ENCODE data around the gene GLCCI1. TPM values are rescaled to one million over a fixed set of nuclear protein-coding genes. Genes with fewer than 3 reads are reported as not detected.

GLCCI1 gene
- total RNA-seq, 1 donor from 2014 or later: 25.0 TPM

DNA sequence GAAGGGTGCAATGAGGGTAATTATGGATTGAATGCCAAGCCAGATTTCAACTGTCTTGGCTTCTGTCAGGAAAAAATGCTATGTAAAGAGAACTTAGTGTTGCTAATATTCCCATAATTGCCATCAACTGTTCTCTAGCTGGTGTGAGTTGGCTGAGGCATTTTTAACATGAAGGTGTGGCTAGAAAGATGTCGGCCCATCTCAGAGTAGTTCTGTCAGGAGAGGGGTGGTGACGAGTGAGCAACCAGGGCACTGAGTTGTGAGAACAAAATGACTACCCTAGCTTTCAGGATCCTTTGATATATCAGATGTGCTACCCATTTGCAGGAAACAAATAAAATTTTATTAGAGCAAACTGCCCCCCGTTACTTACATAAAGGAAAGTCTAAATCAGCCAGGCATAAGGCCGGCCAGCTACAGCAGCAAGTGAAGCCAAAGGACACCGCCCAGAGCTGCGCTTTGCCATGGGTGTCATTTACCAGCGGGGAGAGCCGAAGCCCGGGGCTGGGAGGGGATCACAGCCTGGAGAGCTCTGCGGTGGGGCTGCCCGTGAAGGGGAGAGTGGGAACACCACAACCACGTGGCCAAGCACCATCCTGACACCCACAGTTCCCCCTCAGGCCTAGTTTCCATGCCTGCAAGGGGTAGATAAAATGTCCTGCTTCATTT, 151.9 kb downstream of the GLCCI1 start:
- no peaks in the 10 kb centered on the region for H3K36me3 Mint-ChIP-seq
- no peak overlapping the region for H3K27ac Mint-ChIP-seq
- H3K9me3 Mint-ChIP-seq: no peaks in the 10 kb centered on the region
- DNase-seq (ENCODE audit: extremely low spot score, unreplicated experiment): no peak
- no peaks in the 10 kb centered on the region for H3K4me1 Mint-ChIP-seq (ENCODE audit: unreplicated experiment)
- no peaks in the 10 kb centered on the region for H3K27me3 Mint-ChIP-seq
- no peak overlapping the region for H3K4me3 Mint-ChIP-seq
- TF ChIP-seq, protein P1, sequence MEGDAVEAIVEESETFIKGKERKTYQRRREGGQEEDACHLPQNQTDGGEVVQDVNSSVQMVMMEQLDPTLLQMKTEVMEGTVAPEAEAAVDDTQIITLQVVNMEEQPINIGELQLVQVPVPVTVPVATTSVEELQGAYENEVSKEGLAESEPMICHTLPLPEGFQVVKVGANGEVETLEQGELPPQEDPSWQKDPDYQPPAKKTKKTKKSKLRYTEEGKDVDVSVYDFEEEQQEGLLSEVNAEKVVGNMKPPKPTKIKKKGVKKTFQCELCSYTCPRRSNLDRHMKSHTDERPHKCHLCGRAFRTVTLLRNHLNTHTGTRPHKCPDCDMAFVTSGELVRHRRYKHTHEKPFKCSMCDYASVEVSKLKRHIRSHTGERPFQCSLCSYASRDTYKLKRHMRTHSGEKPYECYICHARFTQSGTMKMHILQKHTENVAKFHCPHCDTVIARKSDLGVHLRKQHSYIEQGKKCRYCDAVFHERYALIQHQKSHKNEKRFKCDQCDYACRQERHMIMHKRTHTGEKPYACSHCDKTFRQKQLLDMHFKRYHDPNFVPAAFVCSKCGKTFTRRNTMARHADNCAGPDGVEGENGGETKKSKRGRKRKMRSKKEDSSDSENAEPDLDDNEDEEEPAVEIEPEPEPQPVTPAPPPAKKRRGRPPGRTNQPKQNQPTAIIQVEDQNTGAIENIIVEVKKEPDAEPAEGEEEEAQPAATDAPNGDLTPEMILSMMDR (conservative IDR thresholded peaks at IDR 0.05): no peak

DNA sequence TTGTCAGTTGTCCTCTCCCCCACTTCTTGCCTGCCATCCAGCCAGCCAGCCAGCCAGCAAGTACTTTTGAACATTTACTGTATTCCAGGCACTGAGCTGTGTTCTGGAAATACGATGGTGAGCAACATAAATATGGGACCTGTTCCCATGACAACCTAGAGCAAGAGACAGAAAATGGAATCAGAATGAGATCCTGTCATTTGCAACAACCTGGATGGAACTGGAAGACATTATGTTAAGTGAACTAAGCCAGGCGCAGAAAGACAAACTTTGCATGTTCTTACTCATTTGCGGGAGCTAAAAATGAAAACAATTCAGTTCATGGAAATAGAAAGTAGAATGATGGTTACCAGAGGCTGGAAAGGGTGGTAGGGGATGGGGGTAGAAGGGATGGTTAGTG, 152.6 kb downstream of the GLCCI1 start:
- no peaks in the 10 kb centered on the region for H3K27me3 Mint-ChIP-seq
- TF ChIP-seq, protein P1 (conservative IDR thresholded peaks at IDR 0.05): no peak
- no peak overlapping the region for H3K4me3 Mint-ChIP-seq
- H3K4me1 Mint-ChIP-seq (ENCODE audit: unreplicated experiment): no peaks in the 10 kb centered on the region
- no peaks in the 10 kb centered on the region for H3K36me3 Mint-ChIP-seq
- H3K9me3 Mint-ChIP-seq: no peaks in the 10 kb centered on the region
- no peak for DNase-seq (ENCODE audit: extremely low spot score, unreplicated experiment)
- H3K27ac Mint-ChIP-seq: no peak overlapping the region

DNA sequence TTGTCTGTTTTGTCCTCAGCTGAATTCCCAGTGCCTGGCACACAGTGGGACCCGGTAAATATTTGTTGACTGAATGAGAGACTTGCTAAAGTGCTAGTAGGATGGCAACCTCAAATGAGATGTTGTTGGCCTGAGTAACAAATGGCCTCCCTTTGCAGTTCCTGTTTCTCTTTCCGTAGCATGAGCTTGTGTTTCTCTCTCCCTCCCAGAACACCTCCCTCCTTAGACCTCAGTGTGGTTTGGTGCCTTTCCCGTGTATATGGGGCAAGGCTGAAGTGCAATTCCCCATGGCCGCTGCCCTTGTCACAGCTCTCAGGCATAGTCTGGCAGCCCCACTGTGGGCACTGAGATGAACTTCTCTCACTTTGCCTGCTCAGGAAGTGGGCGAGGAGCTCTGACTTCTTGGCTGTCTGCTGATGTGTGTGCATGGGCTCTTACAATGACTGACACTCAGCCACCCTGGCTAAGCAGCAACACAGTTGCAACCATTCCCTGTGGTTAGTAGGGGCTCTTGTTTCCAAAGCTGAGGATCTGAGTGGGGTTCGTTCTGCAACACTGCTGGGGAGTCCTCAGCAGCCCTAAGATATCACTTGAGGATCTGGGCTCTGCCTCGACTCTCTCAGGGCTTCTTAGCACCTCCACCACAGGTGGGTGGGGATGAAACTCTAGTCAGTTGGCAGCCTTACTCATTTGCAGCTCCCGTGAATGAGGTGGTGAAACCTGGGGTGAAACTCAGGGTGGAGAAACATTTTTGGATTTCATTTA, 157.3 kb downstream of the GLCCI1 start:
- Mint-ChIP-seq H3K4me3 (no peak overlapping the region), H3K27me3 (no peaks in the 10 kb centered on the region), H3K36me3 (no peaks in the 10 kb centered on the region), H3K9me3 (no peaks in the 10 kb centered on the region), H3K27ac (no peak overlapping the region), H3K4me1 (ENCODE audit: unreplicated experiment) (no peaks in the 10 kb centered on the region)
- TF ChIP-seq, protein P1 (conservative IDR thresholded peaks at IDR 0.05): no peak
- DNase-seq (ENCODE audit: extremely low spot score, unreplicated experiment): no peak

DNA sequence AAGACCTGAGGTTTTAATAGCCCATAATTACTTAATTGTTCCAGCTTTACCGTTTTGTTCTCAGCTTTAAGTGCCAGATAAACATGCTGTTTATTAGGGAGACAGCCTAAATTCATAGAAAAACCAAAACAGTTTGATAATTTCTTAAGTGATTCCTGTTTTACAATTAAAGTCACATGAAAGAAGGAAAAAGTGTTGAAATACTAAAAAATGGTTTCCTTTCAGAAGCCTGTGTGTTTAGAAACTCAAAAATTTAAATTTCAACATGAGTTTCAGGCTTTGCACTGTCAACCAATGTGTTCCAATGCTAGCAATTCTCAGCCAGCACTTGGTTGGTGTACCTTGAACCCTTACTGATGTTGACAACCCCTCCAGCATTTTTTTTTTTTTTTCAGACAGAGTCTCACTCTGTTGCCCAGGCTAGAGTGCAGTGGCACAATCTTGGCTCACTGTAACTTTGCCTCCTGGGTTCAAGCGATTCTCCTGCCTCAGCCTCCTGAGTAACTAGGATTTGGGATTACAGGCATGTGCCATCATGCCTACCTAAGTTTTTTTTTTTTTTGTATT, 158.1 kb downstream of the GLCCI1 start:
- Mint-ChIP-seq H3K4me1 (ENCODE audit: unreplicated experiment) (no peaks in the 10 kb centered on the region), H3K36me3 (no peaks in the 10 kb centered on the region), H3K4me3 (no peak overlapping the region), H3K27ac (no peak overlapping the region), H3K9me3 (no peaks in the 10 kb centered on the region), H3K27me3 (no peaks in the 10 kb centered on the region)
- no peak for DNase-seq (ENCODE audit: extremely low spot score, unreplicated experiment)
- TF ChIP-seq, protein P1 (conservative IDR thresholded peaks at IDR 0.05): no peak

DNA sequence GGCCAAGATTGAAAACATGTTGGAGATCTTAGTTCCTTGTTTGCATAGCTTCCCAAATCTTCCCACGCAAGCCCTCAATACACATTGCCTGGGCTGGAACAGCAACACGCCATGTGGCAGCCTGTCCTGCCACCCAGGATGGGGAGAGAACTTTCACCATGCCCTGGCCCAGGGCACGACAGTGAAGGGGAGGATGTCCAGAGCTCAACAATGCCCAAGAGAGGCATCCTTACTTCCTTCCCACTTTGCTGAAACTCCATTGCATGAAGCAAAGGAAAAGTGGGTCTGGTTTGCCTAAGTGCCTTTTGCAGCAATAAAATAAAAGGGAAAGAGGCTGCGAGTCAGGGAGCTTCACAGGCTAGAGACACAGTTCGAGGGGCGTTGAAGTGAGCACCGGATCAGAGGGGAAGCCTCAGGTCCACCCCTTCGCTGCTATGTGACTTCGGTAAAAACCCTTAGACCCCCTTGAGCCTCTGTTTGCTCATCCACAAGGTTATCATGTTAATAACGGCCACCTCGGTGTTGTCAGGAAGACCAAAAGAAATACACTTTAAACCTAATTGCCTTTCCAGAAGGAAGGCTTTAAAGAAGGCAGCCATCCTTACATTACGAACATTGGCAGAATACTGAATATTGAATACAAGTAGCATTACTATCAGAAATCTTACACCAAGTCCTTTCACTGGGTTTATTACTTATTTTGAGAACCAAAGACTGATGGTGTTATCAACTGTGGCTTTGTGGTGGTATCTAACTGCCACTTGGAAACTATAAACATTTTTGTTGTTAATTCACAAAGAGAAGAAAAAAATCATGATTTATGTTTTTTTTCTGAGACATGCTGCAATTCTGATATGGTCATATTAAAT, 160.1 kb downstream of the GLCCI1 start:
- Mint-ChIP-seq H3K36me3 (no peaks in the 10 kb centered on the region), H3K4me3 (no peak overlapping the region)

More for the DNA sequence above, 160.1 kb downstream of the GLCCI1 start:
- Mint-ChIP-seq H3K27ac (no peak overlapping the region), H3K27me3 (no peaks in the 10 kb centered on the region), H3K9me3 (no peaks in the 10 kb centered on the region), H3K4me1 (ENCODE audit: unreplicated experiment) (no peaks in the 10 kb centered on the region)
- TF ChIP-seq, protein P1 (conservative IDR thresholded peaks at IDR 0.05): no peak
- DNase-seq (ENCODE audit: extremely low spot score, unreplicated experiment): no peak
